ENCODE measurements around the gene FOXO6.

FOXO6 gene

GRCh38 chr1:41378999-41379737, 17.9 kb downstream of the FOXO6 start:
- TF ChIP-seq, protein P1, sequence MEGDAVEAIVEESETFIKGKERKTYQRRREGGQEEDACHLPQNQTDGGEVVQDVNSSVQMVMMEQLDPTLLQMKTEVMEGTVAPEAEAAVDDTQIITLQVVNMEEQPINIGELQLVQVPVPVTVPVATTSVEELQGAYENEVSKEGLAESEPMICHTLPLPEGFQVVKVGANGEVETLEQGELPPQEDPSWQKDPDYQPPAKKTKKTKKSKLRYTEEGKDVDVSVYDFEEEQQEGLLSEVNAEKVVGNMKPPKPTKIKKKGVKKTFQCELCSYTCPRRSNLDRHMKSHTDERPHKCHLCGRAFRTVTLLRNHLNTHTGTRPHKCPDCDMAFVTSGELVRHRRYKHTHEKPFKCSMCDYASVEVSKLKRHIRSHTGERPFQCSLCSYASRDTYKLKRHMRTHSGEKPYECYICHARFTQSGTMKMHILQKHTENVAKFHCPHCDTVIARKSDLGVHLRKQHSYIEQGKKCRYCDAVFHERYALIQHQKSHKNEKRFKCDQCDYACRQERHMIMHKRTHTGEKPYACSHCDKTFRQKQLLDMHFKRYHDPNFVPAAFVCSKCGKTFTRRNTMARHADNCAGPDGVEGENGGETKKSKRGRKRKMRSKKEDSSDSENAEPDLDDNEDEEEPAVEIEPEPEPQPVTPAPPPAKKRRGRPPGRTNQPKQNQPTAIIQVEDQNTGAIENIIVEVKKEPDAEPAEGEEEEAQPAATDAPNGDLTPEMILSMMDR (conservative IDR thresholded peaks at IDR 0.05): no peak
- H3K27ac ChIP-seq: no peak overlapping the region

GRCh38 chr1:41379738-41380130, 18.5 kb downstream of the FOXO6 start:
- TF ChIP-seq, protein P1 (conservative IDR thresholded peaks at IDR 0.05): no peak
- H3K27ac ChIP-seq: no peak overlapping the region

DNA sequence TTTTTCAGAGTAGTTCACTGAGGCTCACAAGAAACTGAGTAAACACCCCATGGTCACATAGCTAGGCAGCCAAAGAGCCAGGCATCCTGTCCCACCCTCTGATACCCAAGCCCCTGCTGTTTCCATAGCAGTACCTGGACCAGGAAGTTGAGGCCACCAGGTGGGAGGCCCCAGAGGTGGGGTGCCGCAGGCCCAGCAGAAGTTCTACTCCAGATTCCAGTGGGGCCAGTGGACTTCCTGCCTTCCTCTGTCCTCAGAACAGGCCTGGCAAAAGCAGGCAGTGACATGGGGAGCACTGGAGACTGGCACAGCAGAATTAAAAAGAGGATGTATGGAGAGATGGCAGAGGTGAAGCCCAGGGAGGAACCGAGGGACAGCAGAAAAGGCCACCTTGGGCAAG, 19.0 kb downstream of the FOXO6 start:
- H3K27ac ChIP-seq: no peak overlapping the region
- TF ChIP-seq, protein P1 (conservative IDR thresholded peaks at IDR 0.05): no peak

DNA sequence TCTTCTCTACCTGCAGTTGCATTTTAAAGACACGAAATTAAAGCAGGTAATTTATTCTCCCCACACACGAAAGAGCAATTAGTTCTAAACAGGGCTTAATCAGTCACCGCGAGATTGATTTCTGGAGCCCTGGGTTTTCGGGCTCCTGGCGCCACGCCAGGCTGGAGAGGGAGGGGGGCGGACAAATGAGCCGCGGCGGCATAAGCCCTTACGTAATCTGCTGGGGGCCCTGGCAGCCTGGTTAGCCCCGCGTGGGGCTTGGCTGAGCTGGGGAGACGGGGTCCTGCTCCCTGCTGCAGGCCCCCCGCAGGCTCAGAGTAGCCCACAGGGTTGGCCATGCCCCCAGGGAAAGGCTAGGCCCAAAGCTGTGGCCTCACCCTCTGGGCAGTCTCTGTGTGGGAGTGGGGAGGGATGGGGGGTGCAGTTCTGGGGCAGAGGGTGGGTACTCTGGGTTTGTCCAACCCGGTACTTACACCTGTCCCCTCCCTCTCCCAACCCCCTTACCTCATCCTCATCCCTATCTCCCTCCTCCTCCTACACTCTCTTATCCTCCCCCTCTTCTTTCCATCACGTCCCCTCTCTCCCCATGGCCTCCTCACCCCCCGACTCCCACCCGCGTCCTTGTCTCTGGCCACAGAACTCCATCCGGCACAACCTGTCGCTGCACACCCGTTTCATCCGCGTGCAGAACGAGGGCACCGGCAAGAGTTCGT, 19.9 kb downstream of the FOXO6 start:
- TF ChIP-seq, protein P1 (conservative IDR thresholded peaks at IDR 0.05): no peak
- peak overlapping the region; percentile 71 for H3K27ac ChIP-seq

DNA sequence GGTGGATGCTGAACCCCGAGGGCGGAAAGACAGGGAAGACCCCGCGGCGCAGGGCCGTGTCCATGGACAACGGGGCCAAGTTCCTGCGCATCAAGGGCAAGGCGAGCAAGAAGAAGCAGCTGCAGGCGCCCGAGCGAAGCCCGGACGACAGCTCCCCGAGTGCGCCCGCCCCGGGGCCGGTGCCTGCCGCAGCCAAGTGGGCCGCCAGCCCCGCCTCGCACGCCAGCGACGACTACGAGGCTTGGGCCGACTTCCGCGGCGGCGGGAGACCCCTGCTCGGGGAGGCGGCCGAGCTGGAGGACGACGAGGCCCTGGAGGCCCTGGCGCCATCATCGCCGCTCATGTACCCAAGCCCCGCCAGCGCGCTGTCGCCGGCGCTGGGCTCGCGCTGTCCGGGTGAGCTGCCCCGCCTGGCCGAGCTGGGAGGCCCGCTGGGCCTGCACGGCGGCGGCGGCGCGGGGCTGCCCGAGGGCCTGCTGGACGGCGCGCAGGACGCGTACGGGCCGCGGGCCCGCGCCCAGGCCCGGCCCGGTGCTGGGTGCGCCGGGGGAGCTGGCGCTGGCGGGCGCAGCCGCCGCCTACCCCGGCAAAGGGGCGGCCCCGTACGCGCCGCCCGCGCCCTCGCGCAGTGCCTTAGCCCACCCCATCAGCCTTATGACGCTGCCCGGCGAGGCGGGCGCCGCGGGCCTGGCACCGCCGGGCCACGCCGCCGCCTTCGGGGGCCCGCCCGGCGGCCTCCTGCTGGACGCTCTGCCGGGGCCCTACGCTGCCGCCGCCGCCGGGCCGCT, 20.7 kb downstream of the FOXO6 start:
- peak overlapping the region; percentile 71 for H3K27ac ChIP-seq
- TF ChIP-seq, protein P1 (conservative IDR thresholded peaks at IDR 0.05): no peak

DNA sequence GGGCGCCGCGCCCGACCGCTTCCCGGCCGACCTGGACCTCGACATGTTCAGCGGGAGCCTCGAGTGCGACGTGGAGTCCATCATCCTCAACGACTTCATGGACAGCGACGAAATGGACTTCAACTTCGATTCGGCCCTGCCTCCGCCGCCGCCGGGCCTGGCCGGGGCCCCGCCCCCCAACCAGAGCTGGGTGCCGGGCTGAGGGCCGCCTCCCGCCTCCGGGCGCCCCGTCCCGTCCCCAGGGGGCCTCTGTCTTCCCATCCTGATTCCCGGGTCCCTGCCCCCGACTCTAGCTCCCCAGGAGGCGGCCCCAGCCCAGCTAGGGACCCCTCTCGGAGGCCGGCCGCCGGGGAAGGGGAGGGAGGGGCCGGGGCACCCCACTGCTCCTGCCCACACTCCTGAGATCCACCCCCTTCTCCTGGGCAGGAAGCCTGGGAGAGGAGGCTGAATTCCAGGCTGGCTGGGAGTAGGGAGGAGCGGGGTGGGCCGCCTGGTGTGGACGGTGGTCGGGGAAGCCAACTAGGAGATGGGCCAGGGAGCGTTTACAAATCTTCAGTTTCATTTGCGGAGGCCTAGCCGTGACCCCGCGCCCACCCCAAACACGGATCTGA, 21.4 kb downstream of the FOXO6 start:
- peak overlapping the region; percentile 71 for H3K27ac ChIP-seq
- TF ChIP-seq, protein P1 (conservative IDR thresholded peaks at IDR 0.05): no peak
